GM12878 (cell line): ENCODE measurements around the gene DDX27. TPM values are rescaled to one million over a fixed set of nuclear protein-coding genes. Genes with fewer than 3 reads are reported as not detected.
A peak's percentile ranks its signal among the peaks of the same experiment; 100 is the strongest.

Source experiments
- BACH1 ChIP-seq: fragments of 450-650 bp; IDR thresholded peaks from 2 replicates; pipeline ENCODE4 v1.6.1; 2017; ENCODE audit warnings: mild to moderate bottlenecking, borderline replicate concordance
- CREM ChIP-seq: IDR thresholded peaks from 2 replicates; pipeline ENCODE4 v1.6.1; 2014; ENCODE audit warnings: antibody characterized with exemption, low read depth
- ESRRA ChIP-seq: IDR thresholded peaks from 2 replicates; pipeline ENCODE4 v1.6.1; 2012; ENCODE audit warnings: mild to moderate bottlenecking, low read length, improper control_type of control experiment
- HDGF ChIP-seq: fragments of 450-650 bp; IDR thresholded peaks from 2 replicates; pipeline ENCODE4 v1.6.1; 2016; ENCODE audit warnings: antibody characterized with exemption
- HSF1 ChIP-seq: fragments of 150-350 bp; IDR thresholded peaks from 2 replicates; pipeline ENCODE4 v1.6.1; 2014; ENCODE audit warnings: mild to moderate bottlenecking, low read depth, low read length
- MXI1 ChIP-seq: fragments of 150-350 bp; IDR thresholded peaks from 2 replicates; pipeline ENCODE4 v1.6.1; 2011; ENCODE audit warnings: low read depth, mild to moderate bottlenecking, inconsistent platforms, low read length, improper control_type of control experiment
- POU2F2 ChIP-seq: IDR thresholded peaks from 3 replicates; pipeline ENCODE4 v1.6.1; 2011; ENCODE audit warnings: low read depth, mild to moderate bottlenecking, low read length, borderline replicate concordance
- RUNX3 ChIP-seq: IDR thresholded peaks from 2 replicates; pipeline ENCODE4 v1.6.1; 2012; ENCODE audit warnings: low read length, inconsistent platforms
- SMAD1 ChIP-seq: fragments of 450-650 bp; IDR thresholded peaks from 2 replicates; pipeline ENCODE4 v1.6.1; 2018; ENCODE audit warnings: mild to moderate bottlenecking, low read depth; ENCODE audit not compliant: partially characterized antibody
- YY1 ChIP-seq: IDR thresholded peaks from 2 replicates; pipeline ENCODE4 v1.6.1; 2011; ENCODE audit warnings: low read depth, mild to moderate bottlenecking, low read length
- polyA plus RNA-seq, 11 experiments: library from polyadenylated mRNA; depleted of rRNA in 4 of 11; unstranded in 6 of 11; stranded (reverse) in 5 of 11; fragments of >200 nt; fragmentation: Nextera tagmentation in 4 of 11; fragmentation: Illumina TruSeq in 1 of 11; extraction: Ambion mirVana in 4 of 11; extraction: Trizol in 1 of 11; gene quantifications; 1 replicate in 1 of 11; 2 replicates in 10 of 11; pipeline versions ENCODE4 v1.2.1 to v1.2.3, GENCODE V29; 2011 to 2016; ENCODE audit warnings: inconsistent platforms in 2 of 11, missing spikeins in 2 of 11, low read depth in 1 of 11
- total RNA-seq, 4 experiments: library from RNA; depleted of rRNA in 3 of 4; stranded (reverse); fragments of >200 nt in 3 of 4; fragmentation: Illumina TruSeq in 1 of 4; extraction: Trizol in 1 of 4; gene quantifications; 2 replicates each; pipeline versions ENCODE4 v1.2.1 to v1.2.3, GENCODE V29; 2013 to 2021

DDX27 gene
- total and polyA plus RNA-seq, 10 of the 15 experiments (the other 5 are each of a cell fraction or from before 2014, with no cell fraction given): 19.8 to 78.8 (median 54.9) TPM

DNA sequence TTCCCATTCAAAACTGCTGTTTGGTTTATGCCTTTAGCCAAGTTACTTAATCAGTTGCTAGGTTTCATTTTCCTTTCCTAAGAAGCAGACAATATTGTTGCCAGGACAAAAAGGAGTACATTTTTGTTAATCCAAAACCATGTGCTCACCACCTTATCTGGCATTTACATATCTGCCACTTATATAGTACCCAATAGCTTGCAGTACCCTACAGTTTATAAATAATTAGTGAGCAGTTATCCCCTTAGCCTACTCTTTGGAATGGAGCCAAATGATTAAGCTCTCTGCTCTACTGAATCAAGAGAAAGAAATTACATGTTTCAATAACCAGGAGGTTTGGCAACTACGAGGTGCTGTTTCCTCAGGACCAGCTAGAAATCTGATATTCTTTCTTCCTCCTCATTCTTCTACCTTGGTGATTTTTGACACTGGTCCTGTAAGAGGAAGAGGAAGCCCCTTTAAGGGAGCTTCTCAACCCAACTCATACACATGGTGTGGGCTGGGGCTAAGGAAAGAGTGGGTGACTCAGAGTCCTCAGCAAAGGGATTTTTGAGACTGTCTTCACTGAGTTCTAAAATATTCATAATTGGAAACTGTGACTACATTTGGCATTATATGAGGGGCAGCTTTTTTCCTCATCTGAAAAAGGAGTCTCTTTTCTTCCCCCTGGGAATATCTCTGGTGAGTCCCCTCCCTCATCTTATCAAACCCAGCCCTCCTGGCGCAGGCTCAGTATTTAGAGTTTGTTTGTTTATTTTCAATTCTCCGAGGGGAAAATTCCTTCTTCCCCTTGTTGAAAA lies 57.1 kb downstream of the DDX27 start (continued):
- TF ChIP-seq POU2F2 (no peak), MXI1 (0 out of 2 replicates have a peak, but pooled peaks have one; percentile 47), HDGF (no peak), HSF1 (no peak), CREM (0 out of 2 replicates have a peak, but pooled peaks have one; percentile 14), RUNX3 (no peak), YY1 (no peak), SMAD1 (peak; percentile 71), BACH1 (no peak), ESRRA (no peak)
- TF ChIP-seq, all 136 proteins: peak for 16
